GM20431 (cell line): Measurements from ENCODE around the gene NPBWR2.
"Not testable (repeated sequence)": the region's sequence is repeated elsewhere in the genome, so short reads cannot be mapped to it uniquely, and the experiment has no call there.

Source experiments
- in situ Hi-C: fragments of 300-500 bp; cut with MseI, MboI; formaldehyde crosslinking; loops from one replicate; pipeline ENCODE4 v1.15.0; 2020; ENCODE audit warnings: low sequenced_read_pairs; ENCODE audit not compliant: unreplicated experiment

The NPBWR2 gene

GRCh38 chr20:64090165-64090564 lies 17.2 kb downstream of the NPBWR2 start:
- in situ Hi-C loops: no loop called here

- in situ Hi-C loops: not testable (repeated sequence)
Measured at GRCh38 chr20:64088586-64088985, 18.8 kb downstream of the NPBWR2 start.

GRCh38 chr20:64087226-64087825 lies 20.0 kb downstream of the NPBWR2 start:
- in situ Hi-C loops: not testable (repeated sequence)

- in situ Hi-C loops: no loop called here
Measured at GRCh38 chr20:64086801-64087200, 20.6 kb downstream of the NPBWR2 start.

- in situ Hi-C loops: no loop called here
Measured at GRCh38 chr20:64084685-64085152, 22.6 kb downstream of the NPBWR2 start.

- in situ Hi-C loops: no loop called here
Measured at GRCh38 chr20:64083804-64084684, 23.3 kb downstream of the NPBWR2 start, which contains the start of gene LKAAEAR1. Gene LKAAEAR1 (minus strand): TSS chr20:64084398. CDS start chr20:64084219, 179 bp downstream.

GRCh38 chr20:64083378-64083803 lies 24.0 kb downstream of the NPBWR2 start:
- in situ Hi-C loops: no loop called here

- in situ Hi-C loops: no loop called here
Measured at GRCh38 chr20:64082820-64083377, 24.5 kb downstream of the NPBWR2 start.

- in situ Hi-C loops: no loop called here
Measured at GRCh38 chr20:64082126-64082731, 25.1 kb downstream of the NPBWR2 start.

GRCh38 chr20:64081624-64081964 lies 25.8 kb downstream of the NPBWR2 start:
- in situ Hi-C loops: no loop called here

- in situ Hi-C loops: no loop called here
Measured at GRCh38 chr20:64080813-64081623, 26.3 kb downstream of the NPBWR2 start.

- in situ Hi-C loops: no loop called here
Measured at GRCh38 chr20:64080013-64080812, 27.2 kb downstream of the NPBWR2 start, which contains the start of gene OPRL1. Gene OPRL1 (plus strand): TSS chr20:64080082. CDS start chr20:64092721, 12,639 bp downstream.

- in situ Hi-C loops: no loop called here
Measured at GRCh38 chr20:64079273-64080012, 27.9 kb downstream of the NPBWR2 start, which contains the start of gene RGS19. Gene RGS19 (minus strand): TSS chr20:64079518. CDS start chr20:64076886, 2,632 bp downstream.

GRCh38 chr20:64078934-64079272 lies 28.5 kb downstream of the NPBWR2 start:
- in situ Hi-C loops: no loop called here

- in situ Hi-C loops: no loop called here
Measured at GRCh38 chr20:64077876-64078551, 29.4 kb downstream of the NPBWR2 start.

GRCh38 chr20:64077541-64077875 lies 29.9 kb downstream of the NPBWR2 start:
- in situ Hi-C loops: no loop called here

- in situ Hi-C loops: no loop called here
Measured at GRCh38 chr20:64077094-64077493, 30.3 kb downstream of the NPBWR2 start.
